Measurements from ENCODE around the gene VARS1. TPM values are rescaled to one million over a fixed set of nuclear protein-coding genes. Genes with fewer than 3 reads are reported as not detected.
"Not testable (repeated sequence)": the region's sequence is repeated elsewhere in the genome, so short reads cannot be mapped to it uniquely, and the experiment has no call there.

VARS1 gene
- total RNA-seq, 2 experiments from 2014 or later, result 51.2 to 137 TPM

DNA sequence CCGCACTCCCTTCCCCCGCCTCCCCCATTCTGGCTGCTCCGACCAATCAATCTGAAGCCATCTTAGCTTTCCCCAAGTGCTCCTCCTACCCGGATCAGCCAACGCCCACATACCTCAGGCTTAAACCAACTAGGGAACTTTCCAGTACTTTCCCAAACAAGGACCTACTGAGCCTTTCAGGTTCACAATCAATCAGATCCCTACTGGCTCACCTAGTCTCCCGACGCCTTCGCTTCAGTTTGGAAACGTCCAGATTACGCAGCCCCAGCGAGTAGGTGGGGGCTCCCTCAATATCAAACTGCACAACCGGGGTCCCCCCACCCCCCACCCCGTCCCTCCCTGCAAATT lies 19.1 kb upstream of the VARS1 start:
- Histone ChIP-seq H3K36me3 (ENCODE audit: insufficient read depth, low read length) (no peaks in the 10 kb centered on the region), H4K20me1 (ENCODE audit: insufficient read depth, low read length) (no peaks in the 10 kb centered on the region), H3K4me3 (ENCODE audit: low read depth, low read length, poor library complexity, severe bottlenecking) (no peak overlapping the region), H2AFZ (ENCODE audit: low read length) (no peak overlapping the region), H3K27ac (ENCODE audit: low read depth, low read length, poor library complexity, severe bottlenecking) (no peak overlapping the region), H3K4me2 (ENCODE audit: low read length) (no peak overlapping the region), H3K9me3 (ENCODE audit: low read length) (no peaks in the 10 kb centered on the region), H3K9me2 (ENCODE audit: insufficient read depth, low read length) (no peaks in the 10 kb centered on the region), H3K79me2 (ENCODE audit: insufficient read depth, low read depth, low read length) (no peaks in the 10 kb centered on the region), H3K4me1 (ENCODE audit: insufficient read depth, low read length, poor library complexity, severe bottlenecking) (peaks cover 13% of the 10 kb centered on the region)
- no peak for DNase-seq (ENCODE audit: low spot score)
- no TSS peak for BruUV-seq (replicated peaks)
- ChIA-PET POLR2A (interaction anchor here (0.8 kb wide), 2 partner anchors 8 to 314 kb away, joined by 3 to 4 read pairs; partner anchors contain the start of gene LSM2), CTCF (ENCODE audit: unreplicated experiment) (no interaction called here)
- TF ChIP-seq EZH2phosphoT487 (IDR thresholded peaks at IDR 0.05; ENCODE audit: borderline replicate concordance, low read depth, low read length), result no peak
- TF ChIP-seq, protein P1, sequence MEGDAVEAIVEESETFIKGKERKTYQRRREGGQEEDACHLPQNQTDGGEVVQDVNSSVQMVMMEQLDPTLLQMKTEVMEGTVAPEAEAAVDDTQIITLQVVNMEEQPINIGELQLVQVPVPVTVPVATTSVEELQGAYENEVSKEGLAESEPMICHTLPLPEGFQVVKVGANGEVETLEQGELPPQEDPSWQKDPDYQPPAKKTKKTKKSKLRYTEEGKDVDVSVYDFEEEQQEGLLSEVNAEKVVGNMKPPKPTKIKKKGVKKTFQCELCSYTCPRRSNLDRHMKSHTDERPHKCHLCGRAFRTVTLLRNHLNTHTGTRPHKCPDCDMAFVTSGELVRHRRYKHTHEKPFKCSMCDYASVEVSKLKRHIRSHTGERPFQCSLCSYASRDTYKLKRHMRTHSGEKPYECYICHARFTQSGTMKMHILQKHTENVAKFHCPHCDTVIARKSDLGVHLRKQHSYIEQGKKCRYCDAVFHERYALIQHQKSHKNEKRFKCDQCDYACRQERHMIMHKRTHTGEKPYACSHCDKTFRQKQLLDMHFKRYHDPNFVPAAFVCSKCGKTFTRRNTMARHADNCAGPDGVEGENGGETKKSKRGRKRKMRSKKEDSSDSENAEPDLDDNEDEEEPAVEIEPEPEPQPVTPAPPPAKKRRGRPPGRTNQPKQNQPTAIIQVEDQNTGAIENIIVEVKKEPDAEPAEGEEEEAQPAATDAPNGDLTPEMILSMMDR (conservative IDR thresholded peaks at IDR 0.05; ENCODE audit: low read length), result no peak
- intact Hi-C loops (cut with micrococcal nuclease; ENCODE audit: unreplicated experiment), result loop anchor here (10.0 kb wide), 1 partner anchor 1580 kb away; the partner anchor contains the start of gene KIFC1

DNA sequence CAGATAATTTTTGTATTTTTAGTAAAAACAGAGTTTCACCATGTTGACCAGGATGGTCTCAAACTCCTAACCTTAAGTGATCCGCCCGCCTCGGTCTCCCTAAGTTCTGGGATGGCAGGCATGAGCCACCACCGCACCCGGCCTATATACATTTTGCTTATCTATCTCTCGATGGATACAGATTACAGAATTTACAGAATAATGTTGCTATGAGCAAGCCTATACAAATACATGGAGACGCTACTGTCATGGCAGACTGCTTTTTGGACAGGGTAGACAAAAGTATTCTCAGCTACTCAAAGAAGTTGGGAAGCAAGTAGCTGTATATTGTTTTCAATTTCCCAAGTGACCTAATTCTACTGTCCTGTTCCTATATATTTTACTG lies 17.9 kb upstream of the VARS1 start:
- Histone ChIP-seq H3K4me3 (ENCODE audit: low read depth, low read length, poor library complexity, severe bottlenecking) (no peak overlapping the region), H4K20me1 (ENCODE audit: insufficient read depth, low read length) (no peaks in the 10 kb centered on the region), H3K4me1 (ENCODE audit: insufficient read depth, low read length, poor library complexity, severe bottlenecking) (peaks cover 12% of the 10 kb centered on the region), H3K9me2 (ENCODE audit: insufficient read depth, low read length) (no peaks in the 10 kb centered on the region), H2AFZ (ENCODE audit: low read length) (no peak overlapping the region), H3K36me3 (ENCODE audit: insufficient read depth, low read length) (no peaks in the 10 kb centered on the region), H3K9me3 (ENCODE audit: low read length) (no peaks in the 10 kb centered on the region), H3K27ac (ENCODE audit: low read depth, low read length, poor library complexity, severe bottlenecking) (no peak overlapping the region), H3K79me2 (ENCODE audit: insufficient read depth, low read depth, low read length) (no peaks in the 10 kb centered on the region), H3K4me2 (ENCODE audit: low read length) (no peak overlapping the region)
- intact Hi-C loops (cut with micrococcal nuclease; ENCODE audit: unreplicated experiment), result loop anchor here (10.0 kb wide), 1 partner anchor 1581 kb away; the partner anchor contains the start of gene KIFC1
- no peak for TF ChIP-seq EZH2phosphoT487 (IDR thresholded peaks at IDR 0.05; ENCODE audit: borderline replicate concordance, low read depth, low read length)
- TF ChIP-seq, protein P1 (conservative IDR thresholded peaks at IDR 0.05; ENCODE audit: low read length), result no peak
- ChIA-PET CTCF (ENCODE audit: unreplicated experiment) (no interaction called here), POLR2A (interaction anchor here (0.6 kb wide), 1 partner anchor 15 kb away, joined by 3 read pairs; no protein-coding TSS in a partner anchor)
- no TSS peak for BruUV-seq (replicated peaks)
- DNase-seq (ENCODE audit: low spot score), result no peak

- no peaks in the 10 kb centered on the region for H3K9me3 ChIP-seq (ENCODE audit: low read length)
- H3K27ac ChIP-seq (ENCODE audit: low read depth, low read length, poor library complexity, severe bottlenecking), result no peak overlapping the region
- no peaks in the 10 kb centered on the region; the same call in 1 of the 2 replicates for H3K79me2 ChIP-seq (ENCODE audit: insufficient read depth, low read depth, low read length)
- no peaks in the 10 kb centered on the region for H3K36me3 ChIP-seq (ENCODE audit: insufficient read depth, low read length)
- peaks cover 6% of the 10 kb centered on the region for H3K4me1 ChIP-seq (ENCODE audit: insufficient read depth, low read length, poor library complexity, severe bottlenecking)
- BruUV-seq (replicated peaks), result no TSS peak
- intact Hi-C loops (cut with micrococcal nuclease; ENCODE audit: unreplicated experiment), result loop anchor here (10.0 kb wide), 1 partner anchor 1583 kb away; the partner anchor contains the start of gene KIFC1
- TF ChIP-seq EZH2phosphoT487 (IDR thresholded peaks at IDR 0.05; ENCODE audit: borderline replicate concordance, low read depth, low read length), result no peak
- TF ChIP-seq, protein P1 (conservative IDR thresholded peaks at IDR 0.05; ENCODE audit: low read length), result no peak
- H3K9me2 ChIP-seq (ENCODE audit: insufficient read depth, low read length), result no peaks in the 10 kb centered on the region
- DNase-seq (ENCODE audit: low spot score), result no peak
- H3K4me3 ChIP-seq (ENCODE audit: low read depth, low read length, poor library complexity, severe bottlenecking), result no peak overlapping the region
- CTCF ChIA-PET (ENCODE audit: unreplicated experiment), result no interaction called here
- H3K4me2 ChIP-seq (ENCODE audit: low read length), result no peak overlapping the region
- POLR2A ChIA-PET, result interaction anchor here (1.1 to 1.2 kb wide), 2 partner anchors 15 to 148 kb away, joined by 3 read pairs; no protein-coding TSS in a partner anchor
- H4K20me1 ChIP-seq (ENCODE audit: insufficient read depth, low read length), result no peaks in the 10 kb centered on the region
- H2AFZ ChIP-seq (ENCODE audit: low read length), result no peak overlapping the region
Measured at GRCh38 chr6:31811645-31812044, 16.1 kb upstream of the VARS1 start.

DNA sequence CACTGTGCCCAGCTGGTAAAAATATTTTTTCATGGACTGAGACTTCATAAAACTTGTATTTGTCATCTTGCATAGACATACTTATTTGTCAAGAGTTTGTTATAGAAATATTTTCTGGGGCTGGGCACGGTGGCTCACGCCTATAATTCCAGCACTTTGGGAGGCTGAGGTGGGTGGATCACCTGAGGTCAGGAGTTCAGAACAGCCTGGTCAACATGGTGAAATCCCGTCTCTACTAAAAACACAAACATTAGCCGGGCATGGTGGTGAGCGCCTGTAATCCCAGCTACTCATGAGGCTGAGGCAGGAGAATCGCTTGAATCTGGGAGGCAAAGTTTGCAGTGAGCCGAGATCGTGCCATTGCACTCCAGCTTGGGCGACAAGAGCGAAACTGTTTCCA lies 13.0 kb upstream of the VARS1 start:
- DNase-seq (ENCODE audit: low spot score); H3K9me3 ChIP-seq (ENCODE audit: low read length); BruUV-seq (replicated peaks); H3K27ac ChIP-seq (ENCODE audit: low read depth, low read length, poor library complexity, severe bottlenecking); H3K9me2 ChIP-seq (ENCODE audit: insufficient read depth, low read length); H3K4me3 ChIP-seq (ENCODE audit: low read depth, low read length, poor library complexity, severe bottlenecking); intact Hi-C loops (cut with micrococcal nuclease; ENCODE audit: unreplicated experiment); H4K20me1 ChIP-seq (ENCODE audit: insufficient read depth, low read length); H2AFZ ChIP-seq (ENCODE audit: low read length); H3K4me2 ChIP-seq (ENCODE audit: low read length); CTCF ChIA-PET (ENCODE audit: unreplicated experiment): not testable (repeated sequence)
- Histone ChIP-seq H3K36me3 (ENCODE audit: insufficient read depth, low read length) (peaks cover 10% of the 10 kb centered on the region; the same call in 1 of the 2 replicates), H3K79me2 (ENCODE audit: insufficient read depth, low read depth, low read length) (peaks cover 19% of the 10 kb centered on the region), H3K4me1 (ENCODE audit: insufficient read depth, low read length, poor library complexity, severe bottlenecking) (peaks cover 13% of the 10 kb centered on the region)
- POLR2A ChIA-PET, result interaction anchor here (0.6 to 2.1 kb wide), 3 partner anchors 24 to 99 kb away, joined by 3 to 8 read pairs (median 3); partner anchors contain the start of gene NEU1

All from OCI-LY7 (cell line).